Measurements from ENCODE around the gene DIPK1C. TPM values are rescaled to one million over a fixed set of nuclear protein-coding genes. Genes with fewer than 3 reads are reported as not detected.

Gene DIPK1C
- total RNA-seq, 4 donors from 2014 or later = 0.25 to 5.4 (median 2.9) TPM

- WGBS, 2 donors = 79 to 90% methylated on average over 7 of the region's 7 CpGs
- no peak for DNase-seq (ENCODE audit: low spot score in 2 of 2)
- H3K4me3 ChIP-seq (ENCODE audit: low read depth, poor library complexity, severe bottlenecking) = no peak overlapping the region
- intact Hi-C loops (cut with DNase I; ENCODE audit: low total_unique reads) = no loop called here
- TF ChIP-seq CTCF (IDR thresholded peaks at IDR 0.05) (no peak), POLR2A (IDR thresholded peaks at IDR 0.05) (no peak)
Observed at GRCh38 chr18:74480149-74480651, 23.1 kb upstream of the DIPK1C start.

- no peak for DNase-seq (ENCODE audit: low spot score in 2 of 2)
Observed at GRCh38 chr18:74479486-74480148, 22.5 kb upstream of the DIPK1C start.

GRCh38 chr18:74478880-74479279, 21.8 kb upstream of the DIPK1C start:
- TF ChIP-seq POLR2A (IDR thresholded peaks at IDR 0.05) = no peak
- no peak for TF ChIP-seq CTCF (IDR thresholded peaks at IDR 0.05)
- intact Hi-C loops (cut with DNase I; ENCODE audit: low total_unique reads) = no loop called here
- no peak for DNase-seq (ENCODE audit: low spot score in 2 of 2)
- 45 to 51% methylated on average over 6 of the region's 6 CpGs for WGBS, 2 donors
- H3K4me3 ChIP-seq (ENCODE audit: low read depth, poor library complexity, severe bottlenecking) = no peak overlapping the region

More at GRCh38 chr18:74479486-74480148, 22.5 kb upstream of the DIPK1C start:
- WGBS, 2 donors = 90 to 91% methylated on average over 16 of the region's 16 CpGs
- H3K4me3 ChIP-seq (ENCODE audit: low read depth, poor library complexity, severe bottlenecking) = no peak overlapping the region
- intact Hi-C loops (cut with DNase I; ENCODE audit: low total_unique reads) = no loop called here
- TF ChIP-seq CTCF (IDR thresholded peaks at IDR 0.05) (no peak), POLR2A (IDR thresholded peaks at IDR 0.05) (no peak)

DNA sequence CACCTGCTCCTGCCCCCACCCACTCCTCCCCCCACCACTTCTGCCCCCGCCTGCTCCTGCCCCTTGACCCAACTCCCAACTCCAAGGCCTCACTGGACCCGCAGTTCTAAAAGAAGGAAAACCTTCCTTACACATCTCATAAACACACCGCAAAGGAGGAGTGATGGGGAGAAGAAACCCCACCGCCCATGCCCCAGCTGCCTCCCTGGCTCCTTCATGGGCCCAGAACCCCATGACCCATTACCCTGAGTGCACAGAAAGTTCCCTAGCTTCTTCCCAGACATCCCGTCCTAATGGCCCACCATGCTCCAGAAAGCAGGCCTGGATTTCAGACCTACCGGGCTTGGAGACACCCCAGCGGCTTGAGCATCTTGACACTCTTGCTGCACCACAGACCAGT, 21.2 kb upstream of the DIPK1C start:
- TF ChIP-seq POLR2A (IDR thresholded peaks at IDR 0.05) = no peak
- no peak for TF ChIP-seq CTCF (IDR thresholded peaks at IDR 0.05)
- no peak for DNase-seq (ENCODE audit: low spot score in 2 of 2)
- intact Hi-C loops (cut with DNase I; ENCODE audit: low total_unique reads) = no loop called here
- 92 to 99% methylated on average over 7 of the region's 7 CpGs for WGBS, 2 donors
- H3K4me3 ChIP-seq (ENCODE audit: low read depth, poor library complexity, severe bottlenecking) = no peak overlapping the region

- TF ChIP-seq CTCF (IDR thresholded peaks at IDR 0.05) (no peak), POLR2A (IDR thresholded peaks at IDR 0.05) (no peak)
- 82 to 85% methylated on average over 8 of the region's 8 CpGs for WGBS, 2 donors
- intact Hi-C loops (cut with DNase I; ENCODE audit: low total_unique reads) = no loop called here
- no peak overlapping the region for H3K4me3 ChIP-seq (ENCODE audit: low read depth, poor library complexity, severe bottlenecking)
- DNase-seq (ENCODE audit: low spot score in 2 of 2) = no peak
Observed at GRCh38 chr18:74477771-74478170, 20.7 kb upstream of the DIPK1C start.

DNA sequence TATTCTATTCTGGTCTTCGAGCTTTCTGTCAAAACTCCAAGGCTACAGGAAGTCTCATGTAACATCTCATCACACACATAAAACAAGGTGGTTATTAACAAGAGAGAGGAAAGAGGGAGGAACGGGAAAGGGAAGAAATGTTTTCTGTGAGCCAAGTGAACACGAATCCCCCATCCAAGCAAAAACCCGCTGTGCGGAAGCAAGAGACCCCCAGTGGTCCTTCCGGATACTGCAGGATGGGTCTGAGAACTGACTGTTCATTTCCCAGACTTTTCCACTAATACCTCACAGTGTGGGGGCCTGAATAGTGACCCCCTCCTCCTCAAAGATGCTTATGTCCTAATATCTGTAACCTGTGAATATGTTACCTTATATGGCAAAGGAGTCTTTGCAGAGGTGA, 19.0 kb upstream of the DIPK1C start:
- intact Hi-C loops (cut with DNase I; ENCODE audit: low total_unique reads) = no loop called here
- TF ChIP-seq CTCF (IDR thresholded peaks at IDR 0.05) = no peak
- TF ChIP-seq POLR2A (IDR thresholded peaks at IDR 0.05) = no peak
- H3K4me3 ChIP-seq (ENCODE audit: low read depth, poor library complexity, severe bottlenecking) = no peak overlapping the region
- no peak for DNase-seq (ENCODE audit: low spot score in 2 of 2)
- WGBS, 2 donors = 30 to 38% methylated on average over 6 of the region's 6 CpGs
